Tibial artery (tissue), 4 donors: ENCODE data around the gene TFEC.
"Not testable (repeated sequence)": the region's sequence is repeated elsewhere in the genome, so short reads cannot be mapped to it uniquely, and the experiment has no call there.

Experiments used
- DNase-seq, 2 donors: peaks; one replicate each; pipeline ENCODE4 v3.0.0-alpha.2; 2019
- H3K27ac ChIP-seq, 2 donors: fragments of 200-600 bp; sonication (generic) in 1 of 2; 1 replicate in 1 of 2; 2 replicates in 1 of 2; pipeline ENCODE4 v1.5.1; 2018 to 2019; ENCODE audit warnings: mild to moderate bottlenecking in 1 of 2
- H3K27me3 ChIP-seq, 2 donors: fragments of 200-600 bp; sonication (generic) in 1 of 2; one replicate each; pipeline versions ENCODE4 v1.5.1 to v1.6.0; 2016 to 2019
- H3K36me3 ChIP-seq, 3 donors: fragments of 200-600 bp; sonication (generic) in 2 of 3; one replicate each; pipeline ENCODE4 v1.5.1; 2016 to 2019; ENCODE audit warnings: mild to moderate bottlenecking in 2 of 3
- H3K4me1 ChIP-seq, 4 donors: fragments of 200-600 bp; sonication (generic) in 2 of 4; 1 replicate in 3 of 4; 2 replicates in 1 of 4; pipeline ENCODE4 v1.5.1; 2016 to 2019
- H3K4me3 ChIP-seq, 2 donors: fragments of 200-600 bp; sonication (generic) in 1 of 2; 1 replicate in 1 of 2; 2 replicates in 1 of 2; pipeline ENCODE4 v1.5.1; 2018 to 2019; ENCODE audit warnings: mild to moderate bottlenecking in 2 of 2
- H3K9me3 ChIP-seq, 3 donors: fragments of 200-600 bp; sonication (generic) in 1 of 3; one replicate each; pipeline ENCODE4 v1.5.1; 2016 to 2019
- CTCF ChIP-seq, 2 experiments: fragments of 200-600 bp in 1 of 2; fragments of 450-650 bp in 1 of 2; IDR thresholded peaks; one replicate each; pipeline ENCODE4 v1.5.1; 2017 to 2019; ENCODE audit warnings: antibody characterized with exemption in 2 of 2, mild to moderate bottlenecking in 1 of 2, moderate library complexity in 1 of 2
- intact Hi-C: fragments of 100-400 bp; cut with DNase I; formaldehyde crosslinking; loops from one replicate; pipeline ENCODE4 v1.15.0; 2023; ENCODE audit warnings: low total_unique reads

TFEC gene

DNA sequence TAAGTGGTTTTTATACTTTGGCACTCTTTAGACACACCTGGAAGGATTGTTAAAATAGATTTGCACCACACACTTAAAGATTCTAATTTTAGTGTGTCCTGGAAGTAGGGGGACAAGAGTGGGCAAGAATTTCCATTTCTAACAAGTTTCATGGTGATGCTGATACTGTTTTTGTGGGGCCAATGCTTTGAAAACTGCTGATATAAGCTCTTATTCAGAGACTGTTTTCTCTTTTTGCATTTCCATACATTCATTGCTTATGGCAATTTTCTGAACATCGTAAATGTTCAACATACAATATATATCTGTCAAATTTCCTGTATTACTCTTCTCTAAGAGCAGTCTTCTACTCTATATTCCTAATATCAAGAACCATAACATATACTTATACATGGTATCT is 79.0 kb downstream of the TFEC start:
- no peaks in the 10 kb centered on the region for H3K36me3 ChIP-seq
- H3K4me3 ChIP-seq, result no peak overlapping the region
- no peak for TF ChIP-seq CTCF (IDR thresholded peaks at IDR 0.05)
- no peak for DNase-seq
- no peaks in the 10 kb centered on the region for H3K4me1 ChIP-seq
- H3K27ac ChIP-seq, result no peak overlapping the region
- intact Hi-C loops, result loop anchor here (10.0 kb wide), 1 partner anchor 643 kb away; no protein-coding TSS in a partner anchor
- no peaks in the 10 kb centered on the region for H3K9me3 ChIP-seq
- no peaks in the 10 kb centered on the region for H3K27me3 ChIP-seq

DNA sequence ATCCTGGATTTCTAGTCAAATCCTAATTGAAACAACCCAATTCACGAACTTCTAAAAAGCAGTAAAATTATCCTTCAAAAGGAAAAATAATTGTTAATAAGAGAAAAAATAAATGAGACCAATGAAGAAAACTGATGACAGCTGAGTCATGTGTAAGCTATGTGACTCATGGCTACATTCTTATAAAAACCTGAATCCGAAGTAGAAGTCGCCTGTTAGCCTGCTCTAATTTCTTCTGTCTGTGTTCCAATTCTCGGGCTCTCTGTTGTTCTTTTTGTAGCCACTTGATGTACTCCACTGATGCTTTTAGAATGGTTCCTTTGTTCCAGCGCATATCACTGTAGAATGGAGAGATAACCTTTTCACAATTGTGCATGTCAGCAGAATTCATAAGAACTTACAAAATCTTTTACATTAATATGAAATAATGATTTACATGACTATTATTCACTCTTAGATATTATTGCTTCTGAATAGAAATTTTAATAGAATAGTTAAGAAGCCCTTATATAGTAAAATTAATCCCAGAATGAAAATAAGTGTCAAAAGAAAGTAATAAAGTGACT is 88.8 kb downstream of the TFEC start:
- no peak overlapping the region for H3K27ac ChIP-seq
- H3K4me3 ChIP-seq, result no peak overlapping the region
- TF ChIP-seq CTCF (IDR thresholded peaks at IDR 0.05), result no peak
- H3K36me3 ChIP-seq, result no peaks in the 10 kb centered on the region
- H3K4me1 ChIP-seq, result no peaks in the 10 kb centered on the region
- H3K27me3 ChIP-seq, result no peaks in the 10 kb centered on the region
- intact Hi-C loops, result no loop called here
- H3K9me3 ChIP-seq, result no peaks in the 10 kb centered on the region
- no peak for DNase-seq

DNA sequence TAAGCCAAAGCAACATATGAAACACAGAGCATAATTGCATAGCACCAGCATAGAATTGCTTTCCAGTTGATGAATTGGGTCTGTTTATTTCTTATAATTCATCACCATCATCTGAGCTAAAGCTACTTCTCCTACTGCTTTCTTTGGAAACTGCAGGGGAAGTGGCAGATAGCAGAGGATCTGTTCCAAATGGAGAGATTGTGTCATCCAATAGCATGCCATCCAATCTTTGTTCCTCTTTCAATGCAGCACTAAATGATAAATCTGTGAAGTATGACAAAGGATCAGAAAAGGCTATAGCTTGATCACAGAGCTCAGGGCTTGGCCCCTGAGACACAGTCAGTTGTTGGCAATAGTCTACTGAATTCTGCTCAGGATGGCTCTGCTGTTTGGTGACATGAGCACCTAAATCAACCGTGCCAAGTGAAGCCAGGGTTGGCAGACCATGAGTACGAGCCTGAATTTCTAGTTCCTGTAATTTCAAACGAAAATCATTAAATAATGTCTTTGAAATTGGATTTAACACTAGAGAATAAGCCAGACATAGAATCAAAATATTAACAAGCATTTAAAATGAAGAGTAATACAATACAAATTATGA is 90.0 kb downstream of the TFEC start:
- no peak overlapping the region for H3K27ac ChIP-seq
- H3K36me3 ChIP-seq, result no peaks in the 10 kb centered on the region
- TF ChIP-seq CTCF (IDR thresholded peaks at IDR 0.05), result no peak
- no peaks in the 10 kb centered on the region for H3K9me3 ChIP-seq
- no peak overlapping the region for H3K4me3 ChIP-seq
- H3K27me3 ChIP-seq, result no peaks in the 10 kb centered on the region
- no peaks in the 10 kb centered on the region for H3K4me1 ChIP-seq
- intact Hi-C loops, result no loop called here
- no peak for DNase-seq

DNA sequence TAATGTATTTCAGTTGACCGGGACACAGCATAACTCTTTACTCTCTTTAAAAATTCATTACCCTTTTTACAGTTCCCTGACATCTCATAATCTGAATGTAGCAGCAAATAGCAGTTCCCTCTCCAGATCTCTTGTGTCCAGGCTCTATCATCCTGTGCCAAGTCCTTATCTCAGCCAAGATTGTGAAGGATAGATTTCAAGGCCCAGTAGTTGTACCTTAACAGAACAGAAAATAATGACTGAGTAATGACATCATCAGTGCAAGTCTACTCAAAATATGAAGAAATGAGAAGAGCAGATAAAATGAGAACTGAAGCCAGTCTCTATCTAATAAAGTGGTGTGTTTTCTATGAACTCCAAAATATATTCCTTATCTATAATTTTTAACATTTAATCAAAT is 92.6 kb downstream of the TFEC start:
- Histone ChIP-seq H3K27ac (no peak overlapping the region), H3K9me3 (no peaks in the 10 kb centered on the region), H3K27me3 (no peaks in the 10 kb centered on the region), H3K36me3 (no peaks in the 10 kb centered on the region), H3K4me1 (no peaks in the 10 kb centered on the region), H3K4me3 (no peak overlapping the region)
- no peak for DNase-seq
- no peak for TF ChIP-seq CTCF (IDR thresholded peaks at IDR 0.05)
- intact Hi-C loops, result no loop called here

DNA sequence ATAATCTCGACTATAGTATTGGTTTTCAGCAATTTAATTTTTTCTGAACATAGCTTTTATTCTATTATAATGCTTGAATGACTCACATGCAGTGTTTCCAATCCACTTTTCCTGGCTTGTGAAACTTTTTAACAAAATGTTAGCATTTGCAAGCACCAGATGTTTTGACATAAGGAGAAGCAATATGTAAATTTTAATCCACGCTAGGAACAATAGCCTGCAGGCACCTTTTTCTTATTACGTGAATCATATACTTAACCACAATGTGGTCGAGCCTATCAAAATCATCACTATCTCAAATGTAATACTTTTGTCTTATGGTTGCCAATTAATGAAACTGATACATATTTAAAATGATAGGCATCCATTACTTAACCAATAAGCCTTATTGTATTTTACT is 97.1 kb downstream of the TFEC start:
- Histone ChIP-seq H3K36me3 (no peaks in the 10 kb centered on the region), H3K27ac (no peak overlapping the region), H3K9me3 (no peaks in the 10 kb centered on the region), H3K4me1 (no peaks in the 10 kb centered on the region), H3K27me3 (no peaks in the 10 kb centered on the region), H3K4me3 (no peak overlapping the region)
- intact Hi-C loops, result no loop called here
- no peak for TF ChIP-seq CTCF (IDR thresholded peaks at IDR 0.05)
- DNase-seq, result no peak

- H3K27me3 ChIP-seq, result no peaks in the 10 kb centered on the region
- no peaks in the 10 kb centered on the region for H3K4me1 ChIP-seq
- TF ChIP-seq CTCF (IDR thresholded peaks at IDR 0.05), result no peak
- H3K9me3 ChIP-seq, result no peaks in the 10 kb centered on the region
- no peak overlapping the region for H3K27ac ChIP-seq
- no peak for DNase-seq
- H3K4me3 ChIP-seq, result no peak overlapping the region
- intact Hi-C loops, result no loop called here
- H3K36me3 ChIP-seq, result no peaks in the 10 kb centered on the region
Observed at GRCh38 chr7:115932880-115933279, 97.7 kb downstream of the TFEC start.

DNA sequence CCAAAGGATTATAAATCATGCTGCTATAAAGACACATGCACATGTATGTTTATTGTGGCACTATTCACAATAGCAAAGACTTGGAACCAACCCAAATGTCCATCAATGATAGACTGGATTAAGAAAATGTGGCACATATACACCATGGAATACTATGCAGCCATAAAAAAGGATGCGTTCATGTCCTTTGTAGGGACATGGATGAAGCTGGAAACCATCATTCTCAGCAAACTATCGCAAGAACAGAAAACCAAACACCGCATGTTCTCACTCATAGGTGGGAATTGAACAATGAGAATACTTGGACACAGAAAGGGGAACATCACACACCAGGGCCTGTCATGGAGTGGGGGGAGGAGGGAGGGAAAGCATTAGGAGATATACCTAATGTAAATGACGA is 100.4 kb downstream of the TFEC start:
- H3K27me3 ChIP-seq, H3K4me1 ChIP-seq, H3K4me3 ChIP-seq, H3K36me3 ChIP-seq, H3K27ac ChIP-seq, DNase-seq, H3K9me3 ChIP-seq, intact Hi-C loops: not testable (repeated sequence)

DNA sequence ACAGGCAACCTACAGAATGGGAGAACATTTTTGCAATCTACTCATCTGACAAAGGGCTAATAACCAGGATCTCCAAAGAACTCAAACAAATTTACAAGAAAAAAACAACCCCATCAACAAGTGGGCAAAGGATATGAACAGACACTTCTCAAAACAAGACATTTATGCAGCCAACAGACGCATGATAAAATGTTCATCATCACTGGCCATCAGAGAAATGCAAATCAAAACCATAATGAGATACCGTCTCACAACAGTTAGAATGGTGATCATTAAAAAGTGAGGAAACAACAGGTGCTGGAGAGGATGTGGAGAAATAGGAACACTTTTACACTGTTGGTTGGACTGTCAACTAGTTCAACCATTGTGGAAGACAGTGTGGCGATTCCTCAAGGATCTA is 100.8 kb downstream of the TFEC start:
- H3K36me3 ChIP-seq, H3K9me3 ChIP-seq, H3K4me1 ChIP-seq, H3K4me3 ChIP-seq, H3K27ac ChIP-seq, H3K27me3 ChIP-seq, intact Hi-C loops, DNase-seq: not testable (repeated sequence)
